ENCODE results near the gene ERG. TPM values are rescaled to one million over a fixed set of nuclear protein-coding genes. Genes with fewer than 3 reads are reported as not detected.
A peak's percentile ranks its signal among the peaks of the same experiment; 100 is the strongest.

Gene ERG
- total and polyA plus RNA-seq, 2 experiments from 2014 or later, result 0.14 to 0.44 TPM

DNA sequence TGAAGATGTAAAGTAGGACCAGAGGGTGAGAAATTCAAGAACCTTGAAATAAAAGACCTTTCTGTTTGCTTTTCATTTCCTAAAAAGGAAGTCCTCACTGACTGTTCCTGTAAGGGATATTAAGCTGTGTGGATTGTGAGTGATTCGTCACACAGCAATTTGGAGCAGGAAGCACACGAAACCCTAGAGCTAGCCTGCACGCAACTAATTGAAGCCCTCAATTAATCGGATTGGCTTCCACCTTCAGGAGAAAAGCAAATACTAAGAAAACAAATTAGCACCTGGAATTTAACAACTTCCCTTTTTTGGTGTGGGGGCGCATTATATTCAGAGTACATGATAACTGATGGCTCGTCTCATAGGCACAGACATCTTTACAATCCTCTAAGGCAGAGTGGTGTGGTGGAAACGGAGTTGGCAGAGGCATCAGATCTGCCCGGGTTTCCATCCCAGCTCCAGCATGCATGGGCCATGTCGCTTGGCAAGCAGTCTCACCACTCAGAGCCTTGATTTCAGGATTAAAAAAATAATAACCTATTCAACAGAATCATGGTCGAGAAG lies 146.2 kb downstream of the ERG start:
- peak; percentile 45 for DNase-seq (ENCODE audit: low spot score)
- no peaks in the 10 kb centered on the region; the same call in 2 of the 3 replicates for H3K9me3 Mint-ChIP-seq
- H4K20me1 ChIP-seq (replicated peaks; ENCODE audit: insufficient read depth), result no peaks in the 10 kb centered on the region
- H3K27ac ChIP-seq (ENCODE audit: low read depth), result no peak overlapping the region
- no peaks in the 10 kb centered on the region for H3K36me3 ChIP-seq (ENCODE audit: insufficient read depth)
- no peak overlapping the region for H3K4me3 Mint-ChIP-seq
- H3K27ac Mint-ChIP-seq, result no peak overlapping the region; the same call in 1 of the 2 replicates
- peak overlapping the region; percentile 38 for H3K4me2 ChIP-seq
- peaks cover 4% of the 10 kb centered on the region; the same call in 1 of the 2 replicates for H3K27me3 ChIP-seq (ENCODE audit: insufficient read depth)
- no peak overlapping the region; the same call in 1 of the 2 replicates for H2AFZ ChIP-seq
- H3K4me1 Mint-ChIP-seq, result peaks cover 31% of the 10 kb centered on the region
- no peaks in the 10 kb centered on the region for H3K79me2 ChIP-seq (replicated peaks; ENCODE audit: insufficient read depth)
- peaks cover 25% of the 10 kb centered on the region for H3K27me3 Mint-ChIP-seq (ENCODE audit: insufficient read depth, low read depth, poor library complexity)
- H3F3A ChIP-seq (replicated peaks; ENCODE audit: low read depth), result no peaks in the 10 kb centered on the region
- TF ChIP-seq EZH2phosphoT487 (IDR thresholded peaks at IDR 0.05; ENCODE audit: unreplicated experiment), result no peak
- no peak for TF ChIP-seq EZH2 (IDR thresholded peaks at IDR 0.05; ENCODE audit: low read depth, unreplicated experiment)
- TF ChIP-seq, protein P1, sequence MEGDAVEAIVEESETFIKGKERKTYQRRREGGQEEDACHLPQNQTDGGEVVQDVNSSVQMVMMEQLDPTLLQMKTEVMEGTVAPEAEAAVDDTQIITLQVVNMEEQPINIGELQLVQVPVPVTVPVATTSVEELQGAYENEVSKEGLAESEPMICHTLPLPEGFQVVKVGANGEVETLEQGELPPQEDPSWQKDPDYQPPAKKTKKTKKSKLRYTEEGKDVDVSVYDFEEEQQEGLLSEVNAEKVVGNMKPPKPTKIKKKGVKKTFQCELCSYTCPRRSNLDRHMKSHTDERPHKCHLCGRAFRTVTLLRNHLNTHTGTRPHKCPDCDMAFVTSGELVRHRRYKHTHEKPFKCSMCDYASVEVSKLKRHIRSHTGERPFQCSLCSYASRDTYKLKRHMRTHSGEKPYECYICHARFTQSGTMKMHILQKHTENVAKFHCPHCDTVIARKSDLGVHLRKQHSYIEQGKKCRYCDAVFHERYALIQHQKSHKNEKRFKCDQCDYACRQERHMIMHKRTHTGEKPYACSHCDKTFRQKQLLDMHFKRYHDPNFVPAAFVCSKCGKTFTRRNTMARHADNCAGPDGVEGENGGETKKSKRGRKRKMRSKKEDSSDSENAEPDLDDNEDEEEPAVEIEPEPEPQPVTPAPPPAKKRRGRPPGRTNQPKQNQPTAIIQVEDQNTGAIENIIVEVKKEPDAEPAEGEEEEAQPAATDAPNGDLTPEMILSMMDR (conservative IDR thresholded peaks at IDR 0.05; ENCODE audit: low read depth in 2 of 2), result no peak
- TF ChIP-seq NANOG (IDR thresholded peaks at IDR 0.05; ENCODE audit: borderline replicate concordance), result no peak
- no peak overlapping the region for H3K4me3 ChIP-seq
- peaks cover 10% of the 10 kb centered on the region; the same call in 1 of the 2 replicates for H3K4me1 ChIP-seq (ENCODE audit: insufficient read depth)
- H3K9me2 ChIP-seq (ENCODE audit: insufficient read depth), result no peaks in the 10 kb centered on the region
- H3K36me3 Mint-ChIP-seq (ENCODE audit: low read depth), result no peaks in the 10 kb centered on the region; the same call in 2 of the 3 replicates
- ATAC-seq, result peak; percentile 20; the same call in 2 of the 3 replicates

DNA sequence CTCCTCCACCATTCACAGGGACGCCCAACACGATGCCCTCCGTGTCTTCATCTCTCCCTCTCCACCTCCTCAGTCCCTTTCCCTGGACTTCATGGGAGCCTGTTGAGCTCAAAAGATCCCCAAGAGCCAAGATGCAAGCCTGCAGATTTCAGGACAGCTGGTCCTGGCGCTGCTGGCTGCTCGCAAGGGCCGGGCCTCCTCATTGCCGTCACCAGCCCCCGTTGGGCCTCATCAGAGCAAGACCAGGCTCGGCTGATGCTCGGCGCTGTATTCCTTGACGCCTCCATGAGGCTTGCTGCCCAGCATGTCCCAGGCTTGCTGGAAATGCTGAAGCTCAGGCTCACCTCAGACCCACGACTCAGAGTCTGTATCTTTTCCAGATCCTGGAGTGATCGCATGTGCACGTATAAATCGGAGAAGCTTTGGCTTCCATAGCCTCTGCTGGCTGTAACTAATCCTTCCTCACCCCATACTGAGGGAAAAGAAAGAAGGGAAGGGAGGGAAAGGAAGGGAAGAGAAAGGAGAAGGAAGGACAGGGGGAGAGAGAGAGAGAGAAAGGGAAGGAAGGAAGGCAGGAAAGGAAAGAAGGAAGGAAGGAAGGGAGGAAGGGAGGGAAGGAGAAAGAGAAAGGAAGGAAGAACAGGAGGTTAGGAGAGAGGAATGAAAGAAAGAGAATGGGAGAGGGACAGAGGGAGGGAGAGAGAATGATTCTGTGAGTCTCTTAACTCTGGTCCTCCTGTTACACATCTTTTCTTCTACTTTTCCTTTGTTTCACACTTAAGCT lies 146.9 kb downstream of the ERG start:
- ATAC-seq (peak; percentile 12; the same call in 2 of the 3 replicates), DNase-seq (ENCODE audit: low spot score) (no peak)
- H3K36me3 ChIP-seq (ENCODE audit: insufficient read depth), result no peaks in the 10 kb centered on the region
- no peak overlapping the region for H3K27ac Mint-ChIP-seq
- H4K20me1 ChIP-seq (replicated peaks; ENCODE audit: insufficient read depth), result no peaks in the 10 kb centered on the region
- no peak overlapping the region for H3K27ac ChIP-seq (ENCODE audit: low read depth)
- H2AFZ ChIP-seq, result no peak overlapping the region
- no peaks in the 10 kb centered on the region for H3K79me2 ChIP-seq (replicated peaks; ENCODE audit: insufficient read depth)
- no peak for TF ChIP-seq JUNB (IDR thresholded peaks at IDR 0.05; ENCODE audit: unreplicated experiment)
- no peak for TF ChIP-seq ZNF114 (CRISPR knock-in tag; IDR thresholded peaks at IDR 0.05)
- no peaks in the 10 kb centered on the region; the same call in 2 of the 3 replicates for H3K36me3 Mint-ChIP-seq (ENCODE audit: low read depth)
- H3K4me3 ChIP-seq, result no peak overlapping the region
- H3K9me3 Mint-ChIP-seq, result no peaks in the 10 kb centered on the region; the same call in 2 of the 3 replicates
- H3F3A ChIP-seq (replicated peaks; ENCODE audit: low read depth), result no peaks in the 10 kb centered on the region
- H3K27me3 ChIP-seq (ENCODE audit: insufficient read depth), result peaks cover 4% of the 10 kb centered on the region; the same call in 1 of the 2 replicates
- H3K4me2 ChIP-seq, result peak overlapping the region; percentile 38; the same call in 1 of the 2 replicates
- no peak overlapping the region for H3K4me3 Mint-ChIP-seq
- H3K27me3 Mint-ChIP-seq (ENCODE audit: insufficient read depth, low read depth, poor library complexity), result peaks cover 23% of the 10 kb centered on the region
- no peaks in the 10 kb centered on the region for H3K9me2 ChIP-seq (ENCODE audit: insufficient read depth)
- H3K4me1 ChIP-seq (ENCODE audit: insufficient read depth), result peaks cover 10% of the 10 kb centered on the region; the same call in 1 of the 2 replicates
- peaks cover 28% of the 10 kb centered on the region for H3K4me1 Mint-ChIP-seq
